Measurements from ENCODE around the gene UBE2J2.

DNA sequence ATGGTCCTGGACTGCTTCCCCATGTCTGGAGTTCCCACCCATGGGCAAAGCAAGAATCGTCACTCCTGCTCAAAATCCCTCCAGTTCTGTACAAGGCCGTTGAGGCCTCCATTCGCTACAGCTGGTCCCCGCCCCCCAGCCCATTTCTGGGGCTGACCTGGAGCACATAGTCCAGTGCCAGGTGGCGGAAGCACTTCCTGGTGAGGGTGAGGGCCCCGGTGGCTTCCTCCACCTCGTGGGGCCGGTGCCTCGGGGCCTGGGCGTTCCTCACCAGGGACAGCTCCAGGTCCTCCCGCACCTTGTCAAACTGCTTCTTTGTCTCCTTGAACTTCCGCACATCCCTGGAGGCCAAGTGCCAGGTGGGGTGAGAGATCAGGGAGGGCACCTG lies 26.7 kb upstream of the UBE2J2 start:
- no peak for TF ChIP-seq FOXA1 (IDR thresholded peaks at IDR 0.05)
- TF ChIP-seq BHLHE40 (IDR thresholded peaks at IDR 0.05; ENCODE audit: borderline replicate concordance), result no peak
- no peak for TF ChIP-seq ELF4 (IDR thresholded peaks at IDR 0.05)
- TF ChIP-seq TARDBP (IDR thresholded peaks at IDR 0.05), result no peak
- no peak for TF ChIP-seq L3MBTL2 (conservative IDR thresholded peaks at IDR 0.05)
- TF ChIP-seq ZNF384 (IDR thresholded peaks at IDR 0.05), result no peak
- TF ChIP-seq ARNT (IDR thresholded peaks at IDR 0.05), result no peak
- no peak for TF ChIP-seq HDGF (IDR thresholded peaks at IDR 0.05; ENCODE audit: borderline replicate concordance)
- TF ChIP-seq NFRKB (IDR thresholded peaks at IDR 0.05), result no peak

All from HEK293T (cell line).